PC-9 (cell line): Measurements from ENCODE around the gene FNDC11. TPM values are rescaled to one million over a fixed set of nuclear protein-coding genes. Genes with fewer than 3 reads are reported as not detected.
A peak's percentile ranks its signal among the peaks of the same experiment; 100 is the strongest.

Experiments
- BruUV-seq: library from RNA; stranded (reverse); fragments of 400-500 nt; replicated peaks from 2 replicates; lab custom pipeline; 2021; lab: Mats Ljungman, UMichigan
- CTCF ChIA-PET: fragments of 300-600 bp; sonication (Branson Sonifier 250); formaldehyde crosslinking; loops from one replicate; lab custom pipeline; 2022; ENCODE audit warnings: antibody characterized with exemption; lab: Charles Lee
- POLR2A ChIA-PET: fragments of 300-600 bp; sonication (Branson Sonifier 250); formaldehyde crosslinking; loops from one replicate; lab custom pipeline; 2022; ENCODE audit warnings: antibody characterized with exemption; ENCODE audit not compliant: unreplicated experiment; lab: Charles Lee
- DNase-seq, 2 experiments: peaks; one replicate each; pipeline versions ENCODE4 v3.0.0 to v3.0.0-alpha.2; 2015 to 2022; ENCODE audit warnings: mixed read lengths in 1 of 2
- H2AFZ ChIP-seq: fragments of 200-600 bp; sonication (generic); 2 replicates; pipeline ENCODE4 v1.8.1; 2017; ENCODE audit warnings: antibody characterized with exemption
- H3F3A ChIP-seq: fragments of 200-600 bp; sonication (generic); 2 replicates; pipeline ENCODE4 v1.8.1; 2017; ENCODE audit warnings: antibody characterized with exemption, mild to moderate bottlenecking, low read depth; ENCODE audit not compliant: insufficient read depth
- H3K27ac ChIP-seq: fragments of 200-600 bp; sonication (generic); 2 replicates; pipeline ENCODE4 v1.6.1; 2016; ENCODE audit warnings: mixed run types
- H3K27me3 ChIP-seq: fragments of 200-600 bp; sonication (generic); 2 replicates; pipeline ENCODE4 v1.6.1; 2016; ENCODE audit warnings: low read depth, mixed run types; ENCODE audit not compliant: insufficient read depth
- H3K36me3 ChIP-seq: fragments of 200-600 bp; sonication (generic); 2 replicates; pipeline ENCODE4 v1.6.1; 2016; ENCODE audit warnings: low read depth, mixed run types
- H3K4me1 ChIP-seq: fragments of 200-600 bp; sonication (generic); replicated peaks from 2 replicates; pipeline ENCODE4 v1.6.1; 2016; ENCODE audit warnings: mixed run types; ENCODE audit not compliant: insufficient read depth
- H3K4me2 ChIP-seq: fragments of 200-600 bp; sonication (generic); 2 replicates; pipeline ENCODE4 v1.6.1; 2017; ENCODE audit warnings: mixed run types
- H3K4me3 ChIP-seq: fragments of 200-600 bp; sonication (generic); 2 replicates; pipeline ENCODE4 v1.6.1; 2016; ENCODE audit warnings: mixed run types
- H3K79me2 ChIP-seq: fragments of 200-600 bp; sonication (generic); 2 replicates; pipeline ENCODE4 v1.6.1; 2017; ENCODE audit warnings: low read depth, mixed run types
- H3K9me2 ChIP-seq: fragments of 200-600 bp; sonication (generic); 2 replicates; pipeline ENCODE4 v1.8.1; 2017; ENCODE audit warnings: mild to moderate bottlenecking; ENCODE audit not compliant: insufficient read depth
- H3K9me3 ChIP-seq: fragments of 200-600 bp; sonication (generic); 2 replicates; pipeline ENCODE4 v1.8.1; 2016; ENCODE audit warnings: low read depth; ENCODE audit not compliant: insufficient read depth
- H4K20me1 ChIP-seq: fragments of 200-600 bp; sonication (generic); 2 replicates; pipeline ENCODE4 v1.8.1; 2017; ENCODE audit not compliant: insufficient read depth
- CTCF ChIP-seq: fragments of 200-600 bp; sonication (generic); conservative IDR thresholded peaks from 2 replicates; pipeline ENCODE4 v1.6.1; 2017; ENCODE audit warnings: mixed run types, antibody characterized with exemption, mild to moderate bottlenecking, moderate library complexity
- EZH2 ChIP-seq: fragments of 200-600 bp; sonication (generic); IDR thresholded peaks from 2 replicates; pipeline ENCODE4 v1.8.0; 2017; ENCODE audit warnings: antibody characterized with exemption, low read depth
- intact Hi-C: fragments of 100-400 bp; cut with micrococcal nuclease; formaldehyde crosslinking; loops from one replicate; pipeline ENCODE4 v1.10.0; 2022; ENCODE audit not compliant: unreplicated experiment
- total RNA-seq: library from RNA; stranded (reverse); gene quantifications from 2 replicates; pipeline ENCODE4 v1.2.3, GENCODE V29; 2021

Gene FNDC11
- total RNA-seq, 1 experiment from 2014 or later = 7.7 TPM

GRCh38 chr20:63533388-63533787, 20.6 kb upstream of the FNDC11 start:
- Histone ChIP-seq H3K9me3 (no peaks in the 10 kb centered on the region), H3K4me3 (no peak overlapping the region), H2AFZ (no peak overlapping the region), H4K20me1 (no peaks in the 10 kb centered on the region), H3K79me2 (peaks cover 6% of the 10 kb centered on the region; the same call in 1 of the 2 replicates), H3K4me1 (peaks cover 30% of the 10 kb centered on the region), H3K9me2 (no peaks in the 10 kb centered on the region), H3K36me3 (no peaks in the 10 kb centered on the region), H3F3A (peaks cover 33% of the 10 kb centered on the region; the same call in 1 of the 2 replicates), H3K27ac (no peak overlapping the region), H3K4me2 (no peak overlapping the region), H3K27me3 (no peaks in the 10 kb centered on the region)
- CTCF ChIA-PET = interaction anchor here (0.6 kb wide), 1 partner anchor 13 kb away, joined by 9 read pairs; no protein-coding TSS in a partner anchor
- BruUV-seq = no TSS peak
- intact Hi-C loops = no loop called here
- POLR2A ChIA-PET = interaction anchor here (0.7 kb wide), 1 partner anchor 519 kb away, joined by 8 read pairs; no protein-coding TSS in a partner anchor
- TF ChIP-seq CTCF (no peak), EZH2 (no peak)
- no peak for DNase-seq

- ChIA-PET CTCF (no interaction called here), POLR2A (interaction anchor here (0.6 to 0.8 kb wide), 5 partner anchors 8 to 307 kb away, joined by 3 to 23 read pairs (median 4); no protein-coding TSS in a partner anchor)
- H3K9me3 ChIP-seq = no peaks in the 10 kb centered on the region
- H3K4me1 ChIP-seq = peaks cover 32% of the 10 kb centered on the region
- intact Hi-C loops = no loop called here
- H3K4me3 ChIP-seq = no peak overlapping the region
- no peak for TF ChIP-seq EZH2
- no peak for TF ChIP-seq CTCF
- peak; percentile 67 to 90 for DNase-seq
- H4K20me1 ChIP-seq = no peaks in the 10 kb centered on the region
- peaks cover 6% of the 10 kb centered on the region; the same call in 1 of the 2 replicates for H3K79me2 ChIP-seq
- no peaks in the 10 kb centered on the region for H3K27me3 ChIP-seq
- no peak overlapping the region for H2AFZ ChIP-seq
- H3F3A ChIP-seq = peaks cover 28% of the 10 kb centered on the region; the same call in 1 of the 2 replicates
- peak overlapping the region; percentile 32; the same call in 1 of the 2 replicates for H3K27ac ChIP-seq
- no peaks in the 10 kb centered on the region for H3K9me2 ChIP-seq
- no TSS peak for BruUV-seq
- H3K36me3 ChIP-seq = no peaks in the 10 kb centered on the region
- peak overlapping the region; percentile 59 for H3K4me2 ChIP-seq
These were observed 20.0 kb upstream of the FNDC11 start for GRCh38 chr20:63533871-63534393.

- CTCF ChIA-PET = no interaction called here
- POLR2A ChIA-PET = interaction anchor here (0.6 to 0.8 kb wide), 5 partner anchors 9 to 307 kb away, joined by 3 to 23 read pairs (median 4); no protein-coding TSS in a partner anchor
- Histone ChIP-seq H3K4me1 (peaks cover 37% of the 10 kb centered on the region), H3K36me3 (no peaks in the 10 kb centered on the region), H2AFZ (no peak overlapping the region), H3K9me2 (no peaks in the 10 kb centered on the region), H3K9me3 (no peaks in the 10 kb centered on the region), H3K27ac (peak overlapping the region; percentile 32; the same call in 1 of the 2 replicates), H4K20me1 (no peaks in the 10 kb centered on the region), H3K4me2 (peak overlapping the region; percentile 59), H3K27me3 (no peaks in the 10 kb centered on the region), H3K4me3 (no peak overlapping the region), H3F3A (peaks cover 31% of the 10 kb centered on the region; the same call in 1 of the 2 replicates), H3K79me2 (peaks cover 6% of the 10 kb centered on the region; the same call in 1 of the 2 replicates)
- intact Hi-C loops = no loop called here
- TF ChIP-seq CTCF (no peak), EZH2 (no peak)
- no peak for DNase-seq
- BruUV-seq = no TSS peak
These were observed 19.5 kb upstream of the FNDC11 start for GRCh38 chr20:63534427-63534830.
